ENCODE data around the gene GTPBP2.

DNA sequence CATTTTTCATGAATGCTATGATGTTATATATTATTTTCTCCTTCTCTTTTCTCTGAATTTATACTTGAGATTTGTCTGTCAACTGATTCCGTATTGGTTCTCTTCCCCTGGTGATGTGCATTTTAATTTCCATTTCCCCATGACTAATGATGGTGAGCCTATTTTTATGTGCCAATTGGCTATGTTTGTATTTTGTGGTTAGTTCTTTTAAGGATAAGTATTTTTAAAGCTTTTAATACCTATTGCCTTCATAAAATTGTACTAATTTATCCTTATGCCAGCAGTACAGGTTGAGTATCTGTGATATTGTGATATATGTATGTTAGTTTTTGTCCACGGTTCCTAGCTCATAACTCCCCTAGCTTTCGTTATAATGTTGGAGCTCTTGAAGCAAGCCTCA lies 50.3 kb downstream of the GTPBP2 start:
- TF ChIP-seq, protein P1, sequence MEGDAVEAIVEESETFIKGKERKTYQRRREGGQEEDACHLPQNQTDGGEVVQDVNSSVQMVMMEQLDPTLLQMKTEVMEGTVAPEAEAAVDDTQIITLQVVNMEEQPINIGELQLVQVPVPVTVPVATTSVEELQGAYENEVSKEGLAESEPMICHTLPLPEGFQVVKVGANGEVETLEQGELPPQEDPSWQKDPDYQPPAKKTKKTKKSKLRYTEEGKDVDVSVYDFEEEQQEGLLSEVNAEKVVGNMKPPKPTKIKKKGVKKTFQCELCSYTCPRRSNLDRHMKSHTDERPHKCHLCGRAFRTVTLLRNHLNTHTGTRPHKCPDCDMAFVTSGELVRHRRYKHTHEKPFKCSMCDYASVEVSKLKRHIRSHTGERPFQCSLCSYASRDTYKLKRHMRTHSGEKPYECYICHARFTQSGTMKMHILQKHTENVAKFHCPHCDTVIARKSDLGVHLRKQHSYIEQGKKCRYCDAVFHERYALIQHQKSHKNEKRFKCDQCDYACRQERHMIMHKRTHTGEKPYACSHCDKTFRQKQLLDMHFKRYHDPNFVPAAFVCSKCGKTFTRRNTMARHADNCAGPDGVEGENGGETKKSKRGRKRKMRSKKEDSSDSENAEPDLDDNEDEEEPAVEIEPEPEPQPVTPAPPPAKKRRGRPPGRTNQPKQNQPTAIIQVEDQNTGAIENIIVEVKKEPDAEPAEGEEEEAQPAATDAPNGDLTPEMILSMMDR (IDR thresholded peaks at IDR 0.05): no peak
- TF ChIP-seq EZH2 (IDR thresholded peaks at IDR 0.05; ENCODE audit: borderline replicate concordance, insufficient read depth, low read depth, low read length, poor library complexity, severe bottlenecking): no peak
